HFFc6 (cell line): ENCODE results near the gene PPP1R3E. TPM values are rescaled to one million over a fixed set of nuclear protein-coding genes. Genes with fewer than 3 reads are reported as not detected.

Experiments used
- DNase-seq: peaks from one replicate; pipeline ENCODE4 v3.0.0-alpha.2; 2018
- H3K27ac Mint-ChIP-seq: 2 replicates; pipeline ENCODE4 v1.8.0; 2020; ENCODE audit warnings: mild to moderate bottlenecking, mixed read lengths
- H3K27me3 Mint-ChIP-seq: 2 replicates; pipeline ENCODE4 v1.8.0; 2021; ENCODE audit warnings: mild to moderate bottlenecking, moderate library complexity, mixed read lengths; ENCODE audit not compliant: insufficient read depth
- H3K36me3 Mint-ChIP-seq: 2 replicates; pipeline ENCODE4 v1.8.0; 2021; ENCODE audit warnings: low read depth, mixed read lengths
- H3K4me1 Mint-ChIP-seq: 2 replicates; pipeline ENCODE4 v1.8.0; 2020; ENCODE audit warnings: low read depth, mixed read lengths
- H3K4me3 Mint-ChIP-seq: 2 replicates; pipeline ENCODE4 v1.8.0; 2020; ENCODE audit warnings: mild to moderate bottlenecking, moderate library complexity, mixed read lengths
- H3K9me3 Mint-ChIP-seq: 2 replicates; pipeline ENCODE4 v1.8.0; 2020; ENCODE audit warnings: mild to moderate bottlenecking, mixed read lengths
- total RNA-seq, 6 experiments: library from RNA; stranded (reverse); fragmentation: NEBNext Ultra II Directional; extraction: Animal tissue kit (Norgen Biotek cat#: 25700); gene quantifications; 2 replicates in 1 of 6; 3 replicates in 5 of 6; pipeline ENCODE4 v1.2.3, GENCODE V29; 2021
- TF ChIP-seq, protein P1 (sequence below): fragments of 200-600 bp; sonication (generic); IDR thresholded peaks from 2 replicates; pipeline ENCODE4 v1.5.0; 2021; ENCODE audit warnings: antibody characterized with exemption, mild to moderate bottlenecking

PPP1R3E gene
- total RNA-seq, 6 experiments from 2014 or later, result 2.3 to 3.8 (median 2.6) TPM

DNA sequence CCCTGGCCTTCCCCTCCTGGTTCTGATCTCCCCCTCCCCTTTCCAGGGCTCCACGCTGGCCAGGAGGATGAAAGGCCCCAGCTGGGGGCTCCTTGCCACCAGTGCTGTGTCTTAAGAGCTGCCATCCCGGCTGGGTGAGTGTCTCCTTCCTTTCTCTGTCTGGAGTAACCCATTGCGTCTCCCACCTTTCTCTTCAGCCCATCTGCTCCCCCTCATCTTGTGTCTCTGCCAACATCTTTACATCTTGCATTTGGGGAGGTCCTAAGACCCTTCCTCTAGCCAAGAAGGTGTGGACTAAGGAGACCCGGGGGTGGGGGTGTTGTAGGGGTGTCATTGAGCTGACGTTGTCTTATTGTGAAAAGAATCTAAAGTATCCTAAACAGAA is 4.5 kb upstream of the PPP1R3E start:
- no peaks in the 10 kb centered on the region; the same call in 1 of the 2 replicates for H3K27me3 Mint-ChIP-seq
- H3K27ac Mint-ChIP-seq, result peak overlapping the region; percentile 82
- H3K36me3 Mint-ChIP-seq, result peaks cover 34% of the 10 kb centered on the region
- H3K4me3 Mint-ChIP-seq, result peak overlapping the region; percentile 93
- TF ChIP-seq, protein P1, sequence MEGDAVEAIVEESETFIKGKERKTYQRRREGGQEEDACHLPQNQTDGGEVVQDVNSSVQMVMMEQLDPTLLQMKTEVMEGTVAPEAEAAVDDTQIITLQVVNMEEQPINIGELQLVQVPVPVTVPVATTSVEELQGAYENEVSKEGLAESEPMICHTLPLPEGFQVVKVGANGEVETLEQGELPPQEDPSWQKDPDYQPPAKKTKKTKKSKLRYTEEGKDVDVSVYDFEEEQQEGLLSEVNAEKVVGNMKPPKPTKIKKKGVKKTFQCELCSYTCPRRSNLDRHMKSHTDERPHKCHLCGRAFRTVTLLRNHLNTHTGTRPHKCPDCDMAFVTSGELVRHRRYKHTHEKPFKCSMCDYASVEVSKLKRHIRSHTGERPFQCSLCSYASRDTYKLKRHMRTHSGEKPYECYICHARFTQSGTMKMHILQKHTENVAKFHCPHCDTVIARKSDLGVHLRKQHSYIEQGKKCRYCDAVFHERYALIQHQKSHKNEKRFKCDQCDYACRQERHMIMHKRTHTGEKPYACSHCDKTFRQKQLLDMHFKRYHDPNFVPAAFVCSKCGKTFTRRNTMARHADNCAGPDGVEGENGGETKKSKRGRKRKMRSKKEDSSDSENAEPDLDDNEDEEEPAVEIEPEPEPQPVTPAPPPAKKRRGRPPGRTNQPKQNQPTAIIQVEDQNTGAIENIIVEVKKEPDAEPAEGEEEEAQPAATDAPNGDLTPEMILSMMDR, result no peak
- peaks cover 44% of the 10 kb centered on the region for H3K4me1 Mint-ChIP-seq
- no peak for DNase-seq
- H3K9me3 Mint-ChIP-seq, result no peaks in the 10 kb centered on the region

DNA sequence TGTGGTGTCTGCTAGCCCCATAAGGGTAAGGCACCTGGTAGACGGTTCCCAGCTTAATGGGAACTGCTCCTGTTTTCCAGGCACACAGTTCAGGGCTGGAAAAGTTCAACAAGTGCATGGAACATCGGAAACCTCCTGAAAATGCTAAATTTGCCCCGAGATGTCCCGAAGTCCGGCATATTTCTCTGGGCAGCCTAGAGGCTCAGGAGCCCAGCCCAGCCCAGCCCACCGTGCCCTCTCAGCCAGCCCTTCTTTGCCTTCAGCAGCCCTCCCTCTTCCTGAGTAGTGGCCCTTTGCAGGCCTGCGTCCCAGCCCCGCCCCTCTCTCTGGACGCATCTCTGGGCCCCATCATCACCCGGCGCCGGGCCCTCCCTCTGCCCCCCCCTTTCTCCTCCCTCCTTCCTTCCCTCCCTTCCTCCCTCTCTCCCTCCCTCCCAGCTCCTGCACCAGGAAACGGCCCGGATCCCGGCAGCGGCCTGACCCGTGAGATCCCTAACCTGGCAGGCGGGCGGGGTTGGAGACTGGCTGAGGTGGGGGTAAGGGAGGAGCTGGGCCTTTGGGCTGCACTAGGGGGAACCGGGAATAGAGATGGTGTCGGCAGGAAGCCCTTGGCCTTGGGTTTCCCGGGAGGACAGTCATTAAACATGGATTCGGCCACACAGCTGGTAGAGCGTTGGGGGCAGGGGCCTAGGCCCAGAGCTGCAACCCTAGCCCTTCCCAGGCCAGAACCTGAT is 3.9 kb upstream of the PPP1R3E start, which contains the start of gene BCL2L2:
Gene BCL2L2, plus strand, starts transcription at position 422 of the 734 bp plus-strand sequence. CDS start 935 bp downstream, outside the sequence.
- TF ChIP-seq, protein P1, result no peak
- Mint-ChIP-seq H3K36me3 (peaks cover 29% of the 10 kb centered on the region), H3K27me3 (no peaks in the 10 kb centered on the region; the same call in 1 of the 2 replicates), H3K4me3 (peak within 1 kb of the TSS; percentile 93), H3K9me3 (no peaks in the 10 kb centered on the region), H3K4me1 (peaks cover 44% of the 10 kb centered on the region), H3K27ac (peak within 1 kb of the TSS; percentile 82)
- DNase-seq, result peak; percentile 75

DNA sequence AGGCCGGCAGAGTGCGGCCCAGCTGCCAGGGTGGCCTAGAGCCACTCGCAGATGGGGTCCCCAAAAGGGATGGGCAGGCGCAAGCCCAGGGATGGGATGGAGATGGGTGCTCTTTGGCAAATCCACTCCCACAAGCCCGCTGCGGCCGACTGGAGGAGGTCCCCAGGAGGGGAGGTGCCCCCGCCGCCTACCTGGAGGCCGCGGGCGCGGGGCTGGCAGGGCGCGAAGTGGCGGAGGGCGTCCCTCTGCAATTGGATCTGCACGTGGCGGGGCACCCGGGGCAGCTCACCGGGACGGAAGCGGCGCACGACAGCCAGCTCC is 730 bp downstream of the PPP1R3E start:
- peaks cover 58% of the 10 kb centered on the region for H3K4me1 Mint-ChIP-seq
- DNase-seq, result no peak
- no peaks in the 10 kb centered on the region for H3K9me3 Mint-ChIP-seq
- H3K4me3 Mint-ChIP-seq, result peak overlapping the region; percentile 99
- H3K27me3 Mint-ChIP-seq, result no peaks in the 10 kb centered on the region; the same call in 1 of the 2 replicates
- peak overlapping the region; percentile 92 for H3K27ac Mint-ChIP-seq
- H3K36me3 Mint-ChIP-seq, result no peaks in the 10 kb centered on the region
- TF ChIP-seq, protein P1, result no peak

DNA sequence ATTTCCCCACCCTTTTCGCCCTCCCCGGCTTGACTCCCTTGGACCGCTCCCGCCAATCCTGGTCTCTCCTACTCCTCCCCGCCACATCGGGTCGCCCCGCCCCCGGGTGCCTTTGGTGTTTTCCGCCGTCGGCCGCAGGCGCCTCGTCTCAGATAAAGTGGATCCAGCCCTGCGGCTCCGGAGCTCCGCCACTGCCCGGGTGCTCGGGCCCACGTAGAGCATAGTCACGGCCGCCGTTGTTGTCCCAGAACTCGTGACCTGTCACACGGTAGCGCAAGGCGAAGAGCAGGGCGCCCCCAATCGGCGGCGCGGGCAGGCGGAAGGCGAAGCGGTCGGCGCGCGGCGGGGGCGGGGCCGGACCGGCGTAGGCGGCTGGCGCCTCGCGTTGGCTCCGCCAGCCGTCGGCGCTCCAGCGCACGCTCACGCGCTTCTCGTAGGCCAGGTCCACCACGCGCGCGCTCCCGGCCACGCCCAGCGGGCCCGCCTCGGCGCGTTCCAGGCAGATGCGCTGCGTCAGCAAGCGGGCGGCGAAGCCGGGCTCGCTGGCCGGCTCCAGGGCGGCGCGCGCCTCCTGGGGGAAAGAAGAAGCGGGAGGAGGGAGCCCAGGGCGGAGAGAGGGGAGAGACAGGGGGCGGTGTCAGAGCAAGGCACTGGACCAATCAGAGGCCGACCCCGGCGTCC is 1.2 kb downstream of the PPP1R3E start:
- peak overlapping the region; percentile 98 for H3K27ac Mint-ChIP-seq
- H3K4me3 Mint-ChIP-seq, result peak overlapping the region; percentile 99
- no peaks in the 10 kb centered on the region; the same call in 1 of the 2 replicates for H3K27me3 Mint-ChIP-seq
- H3K36me3 Mint-ChIP-seq, result no peaks in the 10 kb centered on the region
- TF ChIP-seq, protein P1, result peak; percentile 84
- DNase-seq, result peak; percentile 97
- H3K4me1 Mint-ChIP-seq, result peaks cover 63% of the 10 kb centered on the region
- no peaks in the 10 kb centered on the region for H3K9me3 Mint-ChIP-seq

DNA sequence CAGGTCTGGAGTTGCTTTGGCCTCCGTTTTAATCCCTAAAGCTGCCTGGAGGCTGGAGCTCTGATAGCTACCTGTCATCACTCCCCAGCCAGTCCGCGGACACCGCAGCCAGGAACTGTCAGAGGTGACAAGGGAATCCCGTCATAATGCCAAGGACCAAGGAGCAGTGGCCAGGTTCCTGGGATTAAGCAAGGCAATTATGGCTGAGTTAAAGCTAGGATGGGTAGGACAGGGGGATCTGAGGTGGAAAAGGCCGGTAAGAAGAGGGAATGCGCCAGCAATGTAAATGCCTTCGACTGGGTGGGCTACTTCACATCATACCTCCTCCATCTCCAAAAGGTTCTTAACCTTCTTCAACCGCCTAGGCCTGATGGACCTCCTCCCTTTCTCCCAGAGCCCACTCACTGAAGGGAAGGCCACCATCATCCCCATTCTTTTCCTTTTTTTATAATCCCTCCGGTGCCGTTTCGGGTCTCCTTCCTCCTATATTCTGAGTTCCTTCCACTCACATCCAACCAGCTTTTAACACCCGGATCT is 1.9 kb downstream of the PPP1R3E start:
- Mint-ChIP-seq H3K4me3 (peak overlapping the region; percentile 93), H3K27ac (peak overlapping the region; percentile 98), H3K27me3 (no peaks in the 10 kb centered on the region), H3K4me1 (peaks cover 56% of the 10 kb centered on the region), H3K9me3 (no peaks in the 10 kb centered on the region), H3K36me3 (no peaks in the 10 kb centered on the region)
- DNase-seq, result no peak
- TF ChIP-seq, protein P1, result no peak
